H1 (cell line): ENCODE data around the gene KIF26B. TPM values are rescaled to one million over a fixed set of nuclear protein-coding genes. Genes with fewer than 3 reads are reported as not detected.

Experiments
- CTCF ChIA-PET: fragments of 300-600 bp; sonication (Branson Sonifier 250); formaldehyde crosslinking; loops from one replicate; lab custom pipeline; 2021; ENCODE audit not compliant: partially characterized antibody; lab: Charles Lee
- POLR2A ChIA-PET: fragments of 300-600 bp; sonication (Branson Sonifier 250); formaldehyde crosslinking; loops from one replicate; lab custom pipeline; 2021; ENCODE audit warnings: inconsistent platforms; ENCODE audit not compliant: partially characterized antibody; lab: Charles Lee
- DNase-seq, 2 experiments: peaks; one replicate each; pipeline versions ENCODE4 v3.0.0 to v3.0.0-alpha.2; 2010 to 2022; ENCODE audit warnings: low spot score in 2 of 2, low read depth in 1 of 2, mixed read lengths in 1 of 2
- FAIRE-seq: peaks from 2 replicates; lab custom pipeline; 2011; peaks lifted over from hg19 to GRCh38; lab: Jason Lieb, UNC
- H2AFZ ChIP-seq: 2 replicates; pipeline ENCODE4 v1.8.1; 2012; ENCODE audit warnings: low read length, inconsistent platforms
- H2AK5ac ChIP-seq: 2 replicates; pipeline ENCODE4 v1.6.1; 2013; ENCODE audit warnings: low read depth, low read length
- H2BK120ac ChIP-seq: replicated peaks from 2 replicates; pipeline ENCODE3; 2013; ENCODE audit warnings: low read depth, low read length, inconsistent platforms
- H2BK12ac ChIP-seq: 2 replicates; pipeline ENCODE4 v1.6.1; 2013; ENCODE audit warnings: low read depth, low read length
- H2BK15ac ChIP-seq: 2 replicates; pipeline ENCODE4 v1.6.1; 2013; ENCODE audit warnings: low read length
- H2BK20ac ChIP-seq: 2 replicates; pipeline ENCODE4 v1.6.1; 2013; ENCODE audit warnings: low read length
- H2BK5ac ChIP-seq: 2 replicates; pipeline ENCODE4 v1.6.1; 2013; ENCODE audit warnings: low read depth, low read length
- H3K14ac ChIP-seq: 2 replicates; pipeline ENCODE4 v1.6.1; 2013; ENCODE audit warnings: inconsistent platforms; ENCODE audit not compliant: insufficient read length
- H3K18ac ChIP-seq: 2 replicates; pipeline ENCODE4 v1.6.1; 2013; ENCODE audit warnings: low read length; ENCODE audit errors: extremely low read depth
- H3K23ac ChIP-seq: 2 replicates; pipeline ENCODE4 v1.6.1; 2013; ENCODE audit warnings: inconsistent platforms; ENCODE audit not compliant: insufficient read length
- H3K23me2 ChIP-seq: 2 replicates; pipeline ENCODE4 v1.6.1; 2013; ENCODE audit warnings: low read depth, low read length
- H3K27ac ChIP-seq: 2 replicates; pipeline ENCODE4 v1.6.1; 2011; ENCODE audit warnings: low read depth, low read length, inconsistent platforms
- H3K27me3 ChIP-seq, 4 experiments: replicated peaks in 1 of 4; 1 replicate in 1 of 4; 2 replicates in 3 of 4; pipeline versions ENCODE4 v1.6.1 to v1.8.1; 2011 to 2013; ENCODE audit warnings: low read length in 3 of 4, mild to moderate bottlenecking in 3 of 4, inconsistent platforms in 2 of 4, mixed read lengths in 2 of 4, moderate library complexity in 1 of 4; ENCODE audit not compliant: control insufficient read depth in 3 of 4, insufficient read depth in 3 of 4; ENCODE audit errors: extremely low read depth in 1 of 4
- H3K36me3 ChIP-seq, 4 experiments: 2 replicates each; pipeline versions ENCODE4 v1.6.1 to v1.8.1; 2011 to 2013; ENCODE audit warnings: mild to moderate bottlenecking in 4 of 4, low read length in 3 of 4, moderate library complexity in 2 of 4, control low read depth in 1 of 4, inconsistent platforms in 1 of 4; ENCODE audit not compliant: insufficient read depth in 4 of 4, control insufficient read depth in 2 of 4
- H3K4ac ChIP-seq: replicated peaks from 2 replicates; pipeline ENCODE3; 2013; ENCODE audit warnings: low read length, low read depth, mixed read lengths, inconsistent platforms; ENCODE audit not compliant: insufficient read length
- H3K4me1 ChIP-seq, 4 experiments: replicated peaks in 1 of 4; 1 replicate in 1 of 4; 2 replicates in 3 of 4; pipeline versions ENCODE4 v1.6.1 to v1.8.1; 2011 to 2013; ENCODE audit warnings: low read length in 3 of 4, inconsistent platforms in 2 of 4, mixed read lengths in 1 of 4; ENCODE audit not compliant: insufficient read depth in 4 of 4, control insufficient read depth in 3 of 4
- H3K4me2 ChIP-seq, 2 experiments: 2 replicates each; pipeline versions ENCODE4 v1.6.1 to v1.8.1; 2011 to 2013; ENCODE audit warnings: low read depth in 2 of 2, low read length in 2 of 2, control low read depth in 1 of 2, inconsistent platforms in 1 of 2, mild to moderate bottlenecking in 1 of 2; ENCODE audit not compliant: insufficient read depth in 1 of 2
- H3K4me3 ChIP-seq, 4 experiments: fragments of 200-600, 300-600 bp in 1 of 4; sonication (generic), shearing (Covaris generic), sonication (Bioruptor Twin) in 1 of 4; 2 replicates each; pipeline versions ENCODE4 v1.5.1 to v1.8.1; 2011 to 2016; ENCODE audit warnings: low read length in 4 of 4, low read depth in 3 of 4, control low read depth in 2 of 4, inconsistent platforms in 2 of 4, mild to moderate bottlenecking in 2 of 4, mixed read lengths in 1 of 4, moderate library complexity in 1 of 4; ENCODE audit not compliant: insufficient read depth in 2 of 4; ENCODE audit errors: extremely low read depth in 1 of 4
- H3K56ac ChIP-seq: replicated peaks from 2 replicates; pipeline ENCODE3; 2013; ENCODE audit warnings: low read depth, mild to moderate bottlenecking, mixed read lengths, low read length, inconsistent platforms; ENCODE audit not compliant: insufficient read length
- H3K79me1 ChIP-seq: 2 replicates; pipeline ENCODE4 v1.6.1; 2013; ENCODE audit warnings: low read depth, low read length, control low read depth
- H3K79me2 ChIP-seq, 2 experiments: 2 replicates each; pipeline versions ENCODE4 v1.6.1 to v1.8.1; 2012 to 2013; ENCODE audit warnings: low read length in 2 of 2, mild to moderate bottlenecking in 2 of 2, inconsistent platforms in 1 of 2; ENCODE audit not compliant: insufficient read depth in 2 of 2, control insufficient read depth in 1 of 2
- H3K9ac ChIP-seq, 4 experiments: replicated peaks in 1 of 4; 1 replicate in 1 of 4; 2 replicates in 3 of 4; pipeline versions ENCODE4 v1.6.1 to v1.8.1; 2011 to 2013; ENCODE audit warnings: low read depth in 3 of 4, low read length in 3 of 4, control low read depth in 2 of 4, mild to moderate bottlenecking in 2 of 4, moderate library complexity in 2 of 4, inconsistent platforms in 1 of 4; ENCODE audit errors: extremely low read depth in 1 of 4
- H3K9me3 ChIP-seq, 2 experiments: 2 replicates each; pipeline versions ENCODE4 v1.6.1 to v1.8.1; 2012 to 2013; ENCODE audit warnings: mild to moderate bottlenecking in 2 of 2, moderate library complexity in 2 of 2, control low read depth in 1 of 2, inconsistent platforms in 1 of 2, low read depth in 1 of 2, low read length in 1 of 2, mixed read lengths in 1 of 2; ENCODE audit not compliant: insufficient read depth in 2 of 2
- H4K20me1 ChIP-seq, 2 experiments: replicated peaks in 1 of 2; 2 replicates each; pipeline versions ENCODE3 to v1.8.1; 2011 to 2013; ENCODE audit warnings: inconsistent platforms in 2 of 2, low read length in 2 of 2, mild to moderate bottlenecking in 1 of 2; ENCODE audit not compliant: insufficient read depth in 2 of 2, control insufficient read depth in 1 of 2
- H4K5ac ChIP-seq: 2 replicates; pipeline ENCODE4 v1.6.1; 2013; ENCODE audit warnings: low read length, low read depth, mixed read lengths, inconsistent platforms; ENCODE audit not compliant: insufficient read length
- H4K8ac ChIP-seq: 2 replicates; pipeline ENCODE4 v1.8.0; 2013; ENCODE audit warnings: mild to moderate bottlenecking, moderate library complexity, low read length, inconsistent platforms; ENCODE audit not compliant: insufficient read depth; ENCODE audit errors: extremely low read depth
- H4K91ac ChIP-seq: replicated peaks from 2 replicates; pipeline ENCODE3; 2013; ENCODE audit warnings: low read length, mixed read lengths, inconsistent platforms; ENCODE audit not compliant: insufficient read length
- CBX5 ChIP-seq: fragments of 300-800, 300-1000 bp; sonication (generic); IDR thresholded peaks from 2 replicates; pipeline ENCODE4 v1.7.1; 2016; ENCODE audit warnings: antibody characterized with exemption, low read length, low read depth
- SIRT6 ChIP-seq: IDR thresholded peaks from one replicate; pipeline ENCODE4 v1.7.1; 2012; ENCODE audit warnings: low read length, inconsistent platforms
- WGBS, 2 experiments: shearing (Covaris generic) in 1 of 2; methylation state at CpG; one replicate each; pipeline versions ENCODE4 v1.1.6 to v1.1.7; 2013 to 2015; ENCODE audit warnings: low lambda C conversion rate in 2 of 2, mixed read lengths in 2 of 2, inconsistent platforms in 1 of 2, low coverage in 1 of 2, missing lambda C conversion rate in 1 of 2; ENCODE audit not compliant: insufficient replicate concordance in 2 of 2, insufficient coverage in 1 of 2, insufficient read length in 1 of 2; ENCODE audit errors: extremely low coverage in 1 of 2, missing lambda C conversion rate in 1 of 2; 5-methylcytosine and 5-hydroxymethylcytosine counted together
- polyA plus RNA-seq, 7 experiments: library from polyadenylated mRNA; depleted of rRNA in 3 of 7; stranded (reverse) in 5 of 7; unstranded in 2 of 7; fragments of >200 nt in 5 of 7; fragments of 200-250 nt in 2 of 7; gene quantifications; 1 replicate in 5 of 7; 2 replicates in 1 of 7; 4 replicates in 1 of 7; pipeline versions ENCODE4 v1.2.1 to v1.2.3, GENCODE V29; 2011 to 2013; ENCODE audit warnings: missing spikeins in 2 of 7, mixed read lengths in 2 of 7
- total RNA-seq: library from RNA; stranded (reverse); fragmentation: NEBNext Ultra II Directional; extraction: Animal tissue kit (Norgen Biotek cat#: 25700); gene quantifications from 2 replicates; pipeline ENCODE4 v1.2.1, GENCODE V29; 2021

Gene KIF26B
- total and polyA plus RNA-seq, 2 of the 8 experiments (the other 6 are each of a cell fraction or from before 2014, with no cell fraction given) = 0.06 to 0.28 TPM

DNA sequence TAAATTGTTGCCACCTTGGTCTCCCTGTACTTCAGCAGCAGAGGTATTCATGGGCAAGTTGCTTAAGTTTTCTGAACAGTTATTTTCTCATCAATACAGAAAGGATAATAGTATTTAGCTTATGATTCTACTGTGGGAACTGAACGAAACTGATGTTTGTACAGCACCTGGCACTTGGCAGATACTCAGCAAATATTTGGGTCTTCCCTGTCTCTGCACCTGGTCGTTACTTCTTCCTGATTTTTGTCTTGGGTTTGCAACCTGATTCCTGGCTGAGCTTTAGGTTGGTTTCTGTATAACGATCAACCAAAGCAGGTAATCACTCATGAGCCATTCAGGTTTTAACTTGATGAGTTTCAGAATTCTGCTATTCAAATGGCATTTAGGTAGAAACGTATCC is 490.6 kb downstream of the KIF26B start:
- H3K27me3 ChIP-seq = no peaks in the 10 kb centered on the region
- H2BK12ac ChIP-seq = no peak overlapping the region
- no peaks in the 10 kb centered on the region for H3K79me2 ChIP-seq
- H3K79me1 ChIP-seq = no peaks in the 10 kb centered on the region
- no peak overlapping the region for H2BK5ac ChIP-seq
- DNase-seq (no peak), FAIRE-seq (no peak)
- H3K18ac ChIP-seq = no peak overlapping the region
- no peak overlapping the region for H2AK5ac ChIP-seq
- H3K4me1 ChIP-seq = peaks cover 0 to 3% (median 2%) of the 10 kb centered on the region in 4 experiments; a peak in 1 of 7 replicates
- no peak overlapping the region for H3K56ac ChIP-seq
- no peak overlapping the region for H3K14ac ChIP-seq
- H4K5ac ChIP-seq = no peak overlapping the region
- no peak overlapping the region for H2BK20ac ChIP-seq
- no peak overlapping the region for H3K23ac ChIP-seq
- no peaks in the 10 kb centered on the region for H4K20me1 ChIP-seq
- H4K91ac ChIP-seq = no peak overlapping the region
- H3K4me2 ChIP-seq = no peak overlapping the region
- H3K4me3 ChIP-seq = no peak overlapping the region
- peaks cover 3 to 11% of the 10 kb centered on the region in 2 experiments; a peak in 2 of 4 replicates for H3K9me3 ChIP-seq
- H3K36me3 ChIP-seq = no peaks in the 10 kb centered on the region
- no peak overlapping the region for H2BK120ac ChIP-seq
- CTCF ChIA-PET = interaction anchor here (1.1 to 1.3 kb wide), 2 partner anchors 40 to 154 kb away, joined by 3 to 4 read pairs; no protein-coding TSS in a partner anchor
- no peak overlapping the region for H3K27ac ChIP-seq
- H3K23me2 ChIP-seq = no peaks in the 10 kb centered on the region
- WGBS, 2 experiments = 85% methylated on average over 4 of the region's 4 CpGs; no CpG with 5 or more reads in 1 of the 2 experiments
- TF ChIP-seq SIRT6 = no peak
- TF ChIP-seq CBX5 = no peak
- TF ChIP-seq, all 59 proteins: peak for 0
- Histone ChIP-seq H2AFZ (no peak overlapping the region), H3K9ac (no peak overlapping the region), H3K4ac (no peak overlapping the region), H2BK15ac (no peak overlapping the region), H4K8ac (no peak overlapping the region)
- POLR2A ChIA-PET = no interaction called here
